Measurements from ENCODE around the gene CENPH.

Gene CENPH

GRCh38 chr5:69148981-69149675, 40.3 kb upstream of the CENPH start:
- H4K20me1 ChIP-seq (ENCODE audit: insufficient read depth, low read length) = no peaks in the 10 kb centered on the region
- H3K9me2 ChIP-seq (ENCODE audit: low read depth, low read length) = no peaks in the 10 kb centered on the region
- H3K9ac ChIP-seq (ENCODE audit: low read length) = no peak overlapping the region
- TF ChIP-seq EZH2 (IDR thresholded peaks at IDR 0.05; ENCODE audit: borderline replicate concordance, low read length) = no peak
- TF ChIP-seq CTCF (IDR thresholded peaks at IDR 0.05; ENCODE audit: low read length) = no peak
- no peaks in the 10 kb centered on the region for H3K27me3 ChIP-seq (ENCODE audit: insufficient read depth, low read length)
- no peaks in the 10 kb centered on the region for H3K9me3 ChIP-seq (ENCODE audit: low read length)
- no peaks in the 10 kb centered on the region for H3K4me1 ChIP-seq (ENCODE audit: insufficient read depth, low read length, severe bottlenecking)
- H3K79me2 ChIP-seq (ENCODE audit: insufficient read depth, low read length) = no peaks in the 10 kb centered on the region
- no peak overlapping the region for H2AFZ ChIP-seq (ENCODE audit: low read length)
- no peak overlapping the region for H3K4me2 ChIP-seq (ENCODE audit: low read length)
- H3K27ac ChIP-seq (ENCODE audit: low read depth, low read length, poor library complexity, severe bottlenecking) = no peak overlapping the region
- no peaks in the 10 kb centered on the region for H3K36me3 ChIP-seq (ENCODE audit: insufficient read depth, low read length)
- H3F3A ChIP-seq (ENCODE audit: insufficient read depth, low read length) = no peaks in the 10 kb centered on the region
- H3K4me3 ChIP-seq (ENCODE audit: low read depth, low read length, poor library complexity, severe bottlenecking) = no peak overlapping the region

DNA sequence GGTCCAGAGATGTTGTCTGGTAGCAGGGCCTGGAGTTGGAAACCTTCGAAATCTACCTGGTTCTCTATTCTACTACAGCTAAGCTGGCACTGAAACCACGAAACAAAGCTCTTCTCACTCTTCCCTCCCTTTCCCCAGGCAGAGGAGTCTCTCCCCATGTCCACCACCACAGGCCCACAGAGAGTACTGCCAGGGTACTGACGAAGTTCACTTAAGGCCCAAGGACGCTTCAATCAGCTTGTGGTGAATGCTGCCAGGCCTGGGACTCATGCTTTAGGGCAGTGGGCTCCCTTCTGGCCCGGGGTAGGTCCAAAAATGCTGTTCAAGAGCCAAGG, 39.7 kb upstream of the CENPH start:
- H3K9me3 ChIP-seq (ENCODE audit: low read length) = no peaks in the 10 kb centered on the region
- H4K20me1 ChIP-seq (ENCODE audit: insufficient read depth, low read length) = no peaks in the 10 kb centered on the region
- H3K4me2 ChIP-seq (ENCODE audit: low read length) = no peak overlapping the region
- no peaks in the 10 kb centered on the region for H3K4me1 ChIP-seq (ENCODE audit: insufficient read depth, low read length, severe bottlenecking)
- H3K9ac ChIP-seq (ENCODE audit: low read length) = no peak overlapping the region
- no peaks in the 10 kb centered on the region for H3K36me3 ChIP-seq (ENCODE audit: insufficient read depth, low read length)
- H3K27ac ChIP-seq (ENCODE audit: low read depth, low read length, poor library complexity, severe bottlenecking) = no peak overlapping the region
- H3F3A ChIP-seq (ENCODE audit: insufficient read depth, low read length) = no peaks in the 10 kb centered on the region
- no peak overlapping the region for H2AFZ ChIP-seq (ENCODE audit: low read length)
- no peaks in the 10 kb centered on the region for H3K27me3 ChIP-seq (ENCODE audit: insufficient read depth, low read length)
- TF ChIP-seq CTCF (IDR thresholded peaks at IDR 0.05; ENCODE audit: low read length) (no peak), EZH2 (IDR thresholded peaks at IDR 0.05; ENCODE audit: borderline replicate concordance, low read length) (no peak)
- H3K79me2 ChIP-seq (ENCODE audit: insufficient read depth, low read length) = no peaks in the 10 kb centered on the region
- H3K9me2 ChIP-seq (ENCODE audit: low read depth, low read length) = no peaks in the 10 kb centered on the region
- no peak overlapping the region for H3K4me3 ChIP-seq (ENCODE audit: low read depth, low read length, poor library complexity, severe bottlenecking)

- Histone ChIP-seq H3K36me3 (ENCODE audit: insufficient read depth, low read length) (no peaks in the 10 kb centered on the region), H3F3A (ENCODE audit: insufficient read depth, low read length) (no peaks in the 10 kb centered on the region), H3K27me3 (ENCODE audit: insufficient read depth, low read length) (no peaks in the 10 kb centered on the region), H3K9me2 (ENCODE audit: low read depth, low read length) (no peaks in the 10 kb centered on the region), H3K4me2 (ENCODE audit: low read length) (no peak overlapping the region), H3K9ac (ENCODE audit: low read length) (no peak overlapping the region), H3K9me3 (ENCODE audit: low read length) (no peaks in the 10 kb centered on the region), H4K20me1 (ENCODE audit: insufficient read depth, low read length) (no peaks in the 10 kb centered on the region), H2AFZ (ENCODE audit: low read length) (no peak overlapping the region), H3K79me2 (ENCODE audit: insufficient read depth, low read length) (no peaks in the 10 kb centered on the region), H3K4me3 (ENCODE audit: low read depth, low read length, poor library complexity, severe bottlenecking) (no peak overlapping the region), H3K4me1 (ENCODE audit: insufficient read depth, low read length, severe bottlenecking) (no peaks in the 10 kb centered on the region), H3K27ac (ENCODE audit: low read depth, low read length, poor library complexity, severe bottlenecking) (no peak overlapping the region)
- no peak for TF ChIP-seq EZH2 (IDR thresholded peaks at IDR 0.05; ENCODE audit: borderline replicate concordance, low read length)
- no peak for TF ChIP-seq CTCF (IDR thresholded peaks at IDR 0.05; ENCODE audit: low read length)
Observed at GRCh38 chr5:69152731-69153130, 36.7 kb upstream of the CENPH start.
